Measurements from ENCODE around the gene B3GNT5. TPM values are rescaled to one million over a fixed set of nuclear protein-coding genes. Genes with fewer than 3 reads are reported as not detected.

Gene B3GNT5
- total and polyA plus RNA-seq, 10 of the 15 experiments (the other 5 are each of a cell fraction or from before 2014, with no cell fraction given) = 0.24 to 1.1 (median 0.48) TPM

- Histone ChIP-seq H3K36me3 (ENCODE audit: control insufficient read depth in 2 of 2, insufficient read depth in 2 of 2, low read length in 1 of 2) (no peaks in the 10 kb centered on the region), H3K4me2 (ENCODE audit: control insufficient read depth, insufficient read depth) (no peak overlapping the region), H3K27ac (ENCODE audit: control insufficient read depth, insufficient read depth) (no peak overlapping the region), H3K9me3 (replicated peaks; ENCODE audit: control insufficient read depth, insufficient read depth, low read length) (no peaks in the 10 kb centered on the region), H3K9ac (ENCODE audit: control insufficient read depth, insufficient read depth, low read length) (no peak overlapping the region), H3K79me2 (ENCODE audit: control insufficient read depth, insufficient read depth, low read length) (no peaks in the 10 kb centered on the region), H2AFZ (ENCODE audit: control insufficient read depth, low read depth, low read length) (no peak overlapping the region), H4K20me1 (ENCODE audit: control insufficient read depth, insufficient read depth) (no peaks in the 10 kb centered on the region), H3K4me1 (ENCODE audit: control insufficient read depth, insufficient read depth, low read length) (no peaks in the 10 kb centered on the region), H3K4me3 (no peak overlapping the region), H3K27me3 (replicated peaks in 1 of 2; ENCODE audit: control insufficient read depth in 2 of 2, insufficient read depth in 2 of 2, low read length in 1 of 2) (no peaks in the 10 kb centered on the region)
- CTCF ChIA-PET = no interaction called here
- in situ Hi-C loops (cut with MboI) = no loop called here
- ATAC-seq = no peak
- FAIRE-seq = no peak
- RAD21 ChIA-PET (ENCODE audit: unreplicated experiment) = no interaction called here
- SMC1A ChIA-PET (ENCODE audit: uncharacterized antibody, unreplicated experiment) = interaction anchor here (0.7 kb wide), 1 partner anchor 456 kb away, joined by 3 read pairs; no protein-coding TSS in a partner anchor
- intact Hi-C loops (cut with micrococcal nuclease; ENCODE audit: unreplicated experiment) = no loop called here
- 46% methylated on average over 10 of the region's 10 CpGs for WGBS (ENCODE audit: insufficient coverage, insufficient replicate concordance, low lambda C conversion rate, missing lambda C conversion rate)
- POLR2A ChIA-PET = interaction anchor here (0.6 kb wide), 1 partner anchor 80 kb away, joined by 4 read pairs; no protein-coding TSS in a partner anchor
- no TSS peak for BruUV-seq (replicated peaks)
- TF ChIP-seq WRNIP1 (IDR thresholded peaks at IDR 0.05; ENCODE audit: borderline replicate concordance, low read depth, low read length) (no peak), NFYB (IDR thresholded peaks at IDR 0.05; ENCODE audit: insufficient read depth, low read depth, low read length) (no peak), POU2F2 (IDR thresholded peaks at IDR 0.05; ENCODE audit: borderline replicate concordance, low read depth, low read length) (no peak)
- no peak for DNase-seq (ENCODE audit: low read depth, low spot score)
Observed at GRCh38 chr3:183317886-183318865, 65.1 kb downstream of the B3GNT5 start.

- FAIRE-seq (no peak), ATAC-seq (no peak), DNase-seq (ENCODE audit: low read depth, low spot score) (no peak)
- BruUV-seq (replicated peaks) = no TSS peak
- Histone ChIP-seq H3K79me2 (ENCODE audit: control insufficient read depth, insufficient read depth, low read length) (no peaks in the 10 kb centered on the region), H2AFZ (ENCODE audit: control insufficient read depth, low read depth, low read length) (no peak overlapping the region), H3K27me3 (replicated peaks in 1 of 2; ENCODE audit: control insufficient read depth in 2 of 2, insufficient read depth in 2 of 2, low read length in 1 of 2) (no peaks in the 10 kb centered on the region), H4K20me1 (ENCODE audit: control insufficient read depth, insufficient read depth) (no peaks in the 10 kb centered on the region), H3K4me3 (no peak overlapping the region), H3K36me3 (ENCODE audit: control insufficient read depth in 2 of 2, insufficient read depth in 2 of 2, low read length in 1 of 2) (no peaks in the 10 kb centered on the region), H3K9me3 (replicated peaks; ENCODE audit: control insufficient read depth, insufficient read depth, low read length) (no peaks in the 10 kb centered on the region), H3K27ac (ENCODE audit: control insufficient read depth, insufficient read depth) (no peak overlapping the region), H3K4me1 (ENCODE audit: control insufficient read depth, insufficient read depth, low read length) (no peaks in the 10 kb centered on the region), H3K9ac (ENCODE audit: control insufficient read depth, insufficient read depth, low read length) (no peak overlapping the region), H3K4me2 (ENCODE audit: control insufficient read depth, insufficient read depth) (no peak overlapping the region)
- ChIA-PET SMC1A (ENCODE audit: uncharacterized antibody, unreplicated experiment) (interaction anchor here (1.8 kb wide), 1 partner anchor 15 kb away, joined by 3 read pairs; no protein-coding TSS in a partner anchor), RAD21 (ENCODE audit: unreplicated experiment) (no interaction called here), CTCF (interaction anchor here (1.1 kb wide), 1 partner anchor 133 kb away, joined by 3 read pairs; no protein-coding TSS in a partner anchor), POLR2A (interaction anchor here (1.0 kb wide), 1 partner anchor 11 kb away, joined by 3 read pairs; no protein-coding TSS in a partner anchor)
- in situ Hi-C loops (cut with MboI) (no loop called here), intact Hi-C loops (cut with micrococcal nuclease; ENCODE audit: unreplicated experiment) (no loop called here)
- 70% methylated on average over 5 of the region's 5 CpGs for WGBS (ENCODE audit: insufficient coverage, insufficient replicate concordance, low lambda C conversion rate, missing lambda C conversion rate)
- TF ChIP-seq PKNOX1 (IDR thresholded peaks at IDR 0.05) = no peak
- no peak for TF ChIP-seq SP1 (IDR thresholded peaks at IDR 0.05; ENCODE audit: low read depth, low read length)
- no peak for TF ChIP-seq RB1 (IDR thresholded peaks at IDR 0.05; ENCODE audit: borderline replicate concordance)
- TF ChIP-seq SUPT20H (IDR thresholded peaks at IDR 0.05; ENCODE audit: borderline replicate concordance, control insufficient read depth, low read depth, low read length) = no peak
- no peak for TF ChIP-seq POLR2A (IDR thresholded peaks at IDR 0.05; ENCODE audit: low read depth, low read length)
- no peak for TF ChIP-seq USF1 (IDR thresholded peaks at IDR 0.05; ENCODE audit: borderline replicate concordance, extremely low read length, insufficient read depth, low read depth, low read length)
- TF ChIP-seq ZZZ3 (IDR thresholded peaks at IDR 0.05; ENCODE audit: control insufficient read depth, insufficient read length, low read depth) = no peak
- no peak for TF ChIP-seq JUNB (IDR thresholded peaks at IDR 0.05)
- no peak for TF ChIP-seq CBX3 (IDR thresholded peaks at IDR 0.05; ENCODE audit: borderline replicate concordance, low read depth)
- no peak for TF ChIP-seq HDAC6 (IDR thresholded peaks at IDR 0.05; ENCODE audit: unreplicated experiment)
- no peak for TF ChIP-seq CHD1 (IDR thresholded peaks at IDR 0.05; ENCODE audit: low read depth, low read length)
- TF ChIP-seq NFYA (IDR thresholded peaks at IDR 0.05; ENCODE audit: borderline replicate concordance, low read depth, low read length) = no peak
- TF ChIP-seq ZNF24 (IDR thresholded peaks at IDR 0.05) = no peak
Observed at GRCh38 chr3:183318877-183319276, 65.8 kb downstream of the B3GNT5 start.
